Measurements from ENCODE around the gene PALM.

DNA sequence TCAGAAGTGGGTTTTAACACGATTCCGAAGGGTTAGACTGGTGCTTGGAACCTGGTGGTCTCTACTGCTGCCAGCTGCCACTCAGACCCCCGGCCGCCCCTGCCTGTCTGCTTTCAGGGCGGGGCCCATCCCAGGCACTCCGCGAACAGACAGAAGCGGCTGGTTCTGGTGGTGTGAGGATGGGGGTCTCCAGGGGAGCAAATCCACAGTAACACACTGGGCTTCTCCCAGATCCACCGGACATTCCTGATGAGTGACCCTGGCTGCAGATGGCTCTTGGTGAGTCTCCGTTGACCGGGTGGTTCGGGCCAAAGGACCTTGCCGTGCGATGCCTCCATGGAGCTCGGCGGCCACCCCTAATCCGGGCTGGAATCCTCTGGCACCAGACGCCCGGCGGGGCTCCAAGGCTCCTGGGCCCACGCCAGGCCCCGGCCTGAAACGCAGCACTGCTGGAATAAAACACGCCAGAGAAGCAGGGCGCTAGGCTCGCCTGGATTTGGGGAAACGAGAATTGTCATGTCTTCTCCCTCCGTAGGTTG, 86.4 kb downstream of the PALM start:
- no peak for TF ChIP-seq ARNT (IDR thresholded peaks at IDR 0.05)
- TF ChIP-seq FOXM1 (IDR thresholded peaks at IDR 0.05; ENCODE audit: borderline replicate concordance), result no peak
- TF ChIP-seq FOXK2 (IDR thresholded peaks at IDR 0.05), result no peak
